K562 (cell line): Measurements from ENCODE around the gene METTL8. TPM values are rescaled to one million over a fixed set of nuclear protein-coding genes. Genes with fewer than 3 reads are reported as not detected.

Experiments used
- CBFB ChIP-seq: sonication (generic); formaldehyde crosslinking; IDR thresholded peaks from 2 replicates; pipeline ENCODE4 v1.4.0; 2020; ENCODE audit warnings: mild to moderate bottlenecking, missing genetic modification reagents
- E2F1 ChIP-seq: sonication (generic); formaldehyde crosslinking; IDR thresholded peaks from 2 replicates; pipeline ENCODE4 v1.8.1; 2023; ENCODE audit warnings: mild to moderate bottlenecking, missing genetic modification reagents, moderate library complexity
- GTF2E2 ChIP-seq: fragments of 200-800 bp; sonication (Bioruptor generic); IDR thresholded peaks from 2 replicates; pipeline ENCODE4 v1.6.1; 2016; ENCODE audit warnings: missing genetic modification characterization, missing compliant biosample characterization
- MAX ChIP-seq: sonication (generic); formaldehyde crosslinking; IDR thresholded peaks from 2 replicates; pipeline ENCODE4 v1.9.0; 2022; ENCODE audit warnings: mild to moderate bottlenecking, missing genetic modification reagents
- MED1 ChIP-seq: sonication (generic); formaldehyde crosslinking; IDR thresholded peaks from 2 replicates; pipeline ENCODE4 v1.8.1; 2023; ENCODE audit warnings: missing genetic modification reagents, borderline replicate concordance
- NFE2L1 ChIP-seq: fragments of 450-650 bp; IDR thresholded peaks from 2 replicates; pipeline ENCODE4 v1.6.1; 2016; ENCODE audit warnings: missing genetic modification characterization, low read depth, mild to moderate bottlenecking, missing compliant biosample characterization, moderate library complexity, borderline replicate concordance
- NR2C1 ChIP-seq, 2 experiments: fragments of 450-650 bp; IDR thresholded peaks; 2 replicates each; pipeline ENCODE4 v1.6.1; 2017; ENCODE audit warnings: mild to moderate bottlenecking in 2 of 2, antibody characterized with exemption in 1 of 2, inconsistent platforms in 1 of 2, missing compliant biosample characterization in 1 of 2, missing genetic modification characterization in 1 of 2
- NR2C2 ChIP-seq, 2 experiments: fragments of 200-800 bp in 1 of 2; sonication (Bioruptor generic) in 1 of 2; sonication (generic) in 1 of 2; formaldehyde crosslinking in 1 of 2; IDR thresholded peaks; 2 replicates each; pipeline versions ENCODE4 v1.6.1 to v1.8.0; 2016 to 2022; ENCODE audit warnings: mild to moderate bottlenecking in 1 of 2, missing compliant biosample characterization in 1 of 2, missing genetic modification characterization in 1 of 2, missing genetic modification reagents in 1 of 2
- SMAD4 ChIP-seq: fragments of 250-450 bp; sonication (Bioruptor Pico); conservative IDR thresholded peaks from 2 replicates; pipeline ENCODE4 v1.8.0; 2021; ENCODE audit warnings: inconsistent platforms, mild to moderate bottlenecking, moderate library complexity
- STAT6 ChIP-seq: sonication (generic); formaldehyde crosslinking; IDR thresholded peaks from 2 replicates; pipeline ENCODE4 v1.8.1; 2023; ENCODE audit warnings: mild to moderate bottlenecking, missing genetic modification reagents
- ZHX1 ChIP-seq: fragments of 150-350 bp; conservative IDR thresholded peaks from 2 replicates; pipeline ENCODE4 v1.6.1; 2014; ENCODE audit warnings: low read length
- ZNF395 ChIP-seq: fragments of 200-800 bp; sonication (Bioruptor generic); IDR thresholded peaks from 2 replicates; pipeline ENCODE4 v1.6.1; 2017; ENCODE audit warnings: missing genetic modification characterization, missing compliant biosample characterization
- polyA plus RNA-seq, 8 experiments: library from polyadenylated mRNA; depleted of rRNA in 4 of 8; stranded (reverse) in 5 of 8; unstranded in 3 of 8; fragments of >200 nt; fragmentation: Nextera tagmentation in 2 of 8; fragmentation: Illumina TruSeq in 1 of 8; extraction: Ambion mirVana in 2 of 8; extraction: Trizol in 1 of 8; gene quantifications; 2 replicates each; pipeline versions ENCODE4 v1.2.1 to v1.2.3, GENCODE V29; 2011 to 2014; ENCODE audit warnings: inconsistent platforms in 1 of 8, missing spikeins in 1 of 8
- total RNA-seq, 7 experiments: library from RNA; depleted of rRNA in 6 of 7; stranded (reverse); fragments of >200 nt in 6 of 7; fragmentation: Illumina TruSeq in 2 of 7; extraction: Trizol in 2 of 7; gene quantifications; 2 replicates each; pipeline versions ENCODE4 v1.2.1 to v1.2.3, GENCODE V29; 2011 to 2021; ENCODE audit warnings: low replicate concordance in 1 of 7

Gene METTL8
- total and polyA plus RNA-seq, 9 of the 15 experiments (the other 6 are each of a cell fraction or from before 2014, with no cell fraction given): 12.9 to 52.6 (median 33.7) TPM

- peak; percentile 84; the same call in 1 of the 2 replicates for TF ChIP-seq CBFB
- peak; percentile 54; the same call in 1 of the 2 replicates for TF ChIP-seq ZNF395 (CRISPR knock-in tag)
- TF ChIP-seq NFE2L1 (tag): no peak
- peak; percentile 97 for TF ChIP-seq GTF2E2 (tag)
- peak; percentile 88 for TF ChIP-seq E2F1 (CRISPR knock-in tag)
- TF ChIP-seq MAX (CRISPR knock-in tag): peak; percentile 83
- peak; percentile 76 for TF ChIP-seq SMAD4 (CRISPR knock-in tag)
- peak; percentile 64 for TF ChIP-seq ZHX1
- no peak for TF ChIP-seq MED1 (CRISPR knock-in tag)
- no peak; the same call in 1 of the 2 replicates for TF ChIP-seq NR2C2 (CRISPR knock-in tag; IDR thresholded peaks at IDR 0.05)
- peak; percentile 97 for TF ChIP-seq NR2C2 (tag; IDR thresholded peaks at IDR 0.05)
- no peak for TF ChIP-seq NR2C1 (IDR thresholded peaks at IDR 0.05)
- peak; percentile 55; the same call in 1 of the 2 replicates for TF ChIP-seq NR2C1 (tag; IDR thresholded peaks at IDR 0.05)
- TF ChIP-seq STAT6: peak; percentile 96
These were observed 511 bp upstream of the METTL8 start, which contains the start of gene DCAF17 (continued) for GRCh38 chr2:171434013-171434989.
